ENCODE data around the gene ZNF423.

ZNF423 gene

GRCh38 chr16:49712542-49712941 lies 143.4 kb downstream of the ZNF423 start:
- DNase-seq = no peak

- no peak for DNase-seq
Measured at GRCh38 chr16:49712106-49712505, 143.8 kb downstream of the ZNF423 start.

GRCh38 chr16:49709057-49709456 lies 146.9 kb downstream of the ZNF423 start:
- no peak for DNase-seq

- no peak for DNase-seq
Measured at GRCh38 chr16:49708491-49708890, 147.4 kb downstream of the ZNF423 start.

GRCh38 chr16:49706620-49707355 lies 149.1 kb downstream of the ZNF423 start:
- no peak for DNase-seq

GRCh38 chr16:49704586-49705155 lies 151.2 kb downstream of the ZNF423 start:
- no peak for DNase-seq

- DNase-seq = no peak
Measured at GRCh38 chr16:49703483-49703882, 152.4 kb downstream of the ZNF423 start.

GRCh38 chr16:49701789-49702494 lies 154.0 kb downstream of the ZNF423 start:
- DNase-seq = no peak

GRCh38 chr16:49701065-49701685 lies 154.7 kb downstream of the ZNF423 start:
- no peak for DNase-seq

GRCh38 chr16:49700251-49701064 lies 155.5 kb downstream of the ZNF423 start:
- no peak for DNase-seq

- no peak for DNase-seq
Measured at GRCh38 chr16:49699841-49700175, 156.1 kb downstream of the ZNF423 start.

- no peak for DNase-seq
Measured at GRCh38 chr16:49698931-49699840, 156.7 kb downstream of the ZNF423 start.

GRCh38 chr16:49698453-49698815 lies 157.5 kb downstream of the ZNF423 start:
- DNase-seq = no peak

- DNase-seq = no peak
Measured at GRCh38 chr16:49697631-49698452, 158.1 kb downstream of the ZNF423 start.

- DNase-seq = no peak
Measured at GRCh38 chr16:49696414-49697101, 159.4 kb downstream of the ZNF423 start.

GRCh38 chr16:49695782-49696413 lies 160.0 kb downstream of the ZNF423 start:
- DNase-seq = no peak

- no peak for DNase-seq
Measured at GRCh38 chr16:49693445-49693844, 162.5 kb downstream of the ZNF423 start.

- DNase-seq = no peak
Measured at GRCh38 chr16:49690778-49691177, 165.1 kb downstream of the ZNF423 start.

- no peak for DNase-seq
Measured at GRCh38 chr16:49688036-49688697, 167.7 kb downstream of the ZNF423 start.

Measured in activated CD4-positive, alpha-beta T cell treated with anti-CD3 and anti-CD28 coated beads, Interleukin-2, amount 50 U/mL, for 16 hours (primary cell).